Measurements from ENCODE around the gene RNF151.
A peak's percentile ranks its signal among the peaks of the same experiment; 100 is the strongest.

RNF151 gene

DNA sequence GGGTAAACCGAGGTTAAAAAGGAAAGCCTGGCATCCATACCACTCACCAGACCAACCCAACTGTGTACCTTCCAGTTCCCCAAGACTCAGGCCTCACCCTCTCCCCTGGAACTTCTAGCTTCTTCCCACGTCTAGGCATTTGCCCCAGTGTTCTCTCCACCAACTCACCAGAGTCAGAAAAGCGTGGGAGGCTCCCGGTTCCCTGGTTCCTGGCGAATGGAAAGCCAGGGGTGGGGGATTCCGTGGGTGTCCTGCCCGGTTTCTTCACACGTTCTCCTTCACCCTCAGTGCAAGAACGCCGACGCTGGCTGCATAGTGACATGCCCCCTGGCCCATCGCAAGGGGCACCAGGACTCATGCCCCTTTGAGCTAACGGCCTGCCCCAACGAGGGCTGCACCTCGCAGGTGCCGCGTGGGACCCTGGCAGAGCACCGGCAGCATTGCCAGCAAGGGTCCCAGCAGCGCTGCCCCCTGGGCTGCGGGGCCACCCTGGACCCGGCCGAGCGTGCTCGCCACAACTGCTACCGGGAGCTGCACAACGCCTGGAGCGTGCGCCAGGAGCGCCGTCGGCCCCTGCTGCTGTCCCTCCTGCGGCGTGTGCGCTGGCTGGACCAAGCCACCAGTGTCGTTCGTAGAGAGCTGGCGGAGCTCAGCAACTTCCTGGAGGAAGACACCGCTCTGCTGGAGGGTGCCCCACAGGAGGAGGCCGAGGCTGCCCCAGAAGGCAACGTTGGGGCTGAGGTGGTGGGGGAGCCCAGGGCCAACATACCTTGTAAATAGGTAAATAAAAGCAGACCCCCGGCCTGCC lies 1.7 kb downstream of the RNF151 start:
- DNase-seq (ENCODE audit: extremely low spot score) = no peak
- CTCF ChIA-PET = interaction anchor here (1.2 kb wide), 1 partner anchor 27 kb away, joined by 3 read pairs; no protein-coding TSS in a partner anchor
- POLR2A ChIA-PET = interaction anchor here (0.6 to 1.3 kb wide), 4 partner anchors 10 to 36 kb away, joined by 3 to 4 read pairs (median 3); partner anchors contain the start of gene MSRB1
- TF ChIP-seq L3MBTL2 (conservative IDR thresholded peaks at IDR 0.05) (no peak), FOXM1 (IDR thresholded peaks at IDR 0.05; ENCODE audit: borderline replicate concordance) (no peak), TARDBP (IDR thresholded peaks at IDR 0.05) (no peak), FOXA1 (IDR thresholded peaks at IDR 0.05) (no peak), ARNT (IDR thresholded peaks at IDR 0.05) (no peak), BHLHE40 (IDR thresholded peaks at IDR 0.05; ENCODE audit: borderline replicate concordance) (no peak), SP1 (IDR thresholded peaks at IDR 0.05) (no peak), LEF1 (IDR thresholded peaks at IDR 0.05; ENCODE audit: borderline replicate concordance) (no peak), CTBP1 (IDR thresholded peaks at IDR 0.05; ENCODE audit: borderline replicate concordance) (no peak), SUZ12 (IDR thresholded peaks at IDR 0.05) (no peak), PKNOX1 (IDR thresholded peaks at IDR 0.05) (no peak)

DNA sequence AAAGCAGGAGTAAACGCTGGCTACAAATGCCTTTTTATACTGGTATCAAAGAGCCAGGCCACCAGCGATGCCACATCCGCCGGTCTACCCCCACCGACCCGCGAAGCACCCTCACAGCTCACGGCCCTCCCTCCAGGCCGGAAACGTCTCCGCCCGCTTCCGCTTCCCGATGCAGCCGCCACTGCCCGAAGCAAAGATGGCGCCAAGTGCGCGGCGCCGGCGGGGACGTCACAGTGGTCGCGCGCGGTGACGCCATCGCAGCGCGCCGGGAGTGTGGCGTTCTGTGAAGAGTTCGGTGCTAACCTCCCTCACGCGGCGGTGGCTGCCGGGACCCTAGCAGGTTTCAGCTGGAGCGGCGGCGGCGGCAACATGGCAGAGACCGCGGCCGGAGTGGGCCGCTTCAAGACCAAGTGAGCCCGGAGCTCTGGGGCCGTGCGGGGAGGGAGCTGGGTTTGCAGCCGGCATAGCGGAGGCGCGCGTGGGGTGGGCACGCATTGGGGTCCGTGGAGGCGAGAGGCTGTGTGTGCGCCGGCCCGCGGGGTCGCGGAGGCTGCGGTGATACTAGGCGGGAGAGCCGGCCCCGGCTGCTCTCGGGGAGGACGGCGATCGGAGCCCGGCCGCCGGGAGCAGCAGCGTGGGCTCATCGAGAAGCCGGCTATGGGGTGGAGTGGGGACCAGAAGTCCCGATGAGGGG lies 5.3 kb downstream of the RNF151 start, which contains the start of gene TBL3:
Gene TBL3 (plus strand): TSS at position 258 of the 694 bp plus-strand sequence. CDS start 112 bp downstream, at position 370.
- peak; percentile 95 for DNase-seq (ENCODE audit: extremely low spot score)
- ChIA-PET CTCF (interaction anchor here (0.6 to 1.4 kb wide), 2 partner anchors 43 to 92 kb away, joined by 3 read pairs; no protein-coding TSS in a partner anchor), POLR2A (interaction anchor here (0.6 to 3.4 kb wide), 17 partner anchors 9 to 193 kb away, joined by 3 to 33 read pairs (median 4); partner anchors contain the start of genes GFER, MSRB1, NOXO1 and NUBP2)
- TF ChIP-seq ELF4 (IDR thresholded peaks at IDR 0.05) = peak; percentile 97
- peak; percentile 71 for TF ChIP-seq L3MBTL2 (conservative IDR thresholded peaks at IDR 0.05)
- no peak for TF ChIP-seq FOXK2 (IDR thresholded peaks at IDR 0.05)
- peak; percentile 6; the same call in 1 of the 2 replicates for TF ChIP-seq LEF1 (IDR thresholded peaks at IDR 0.05; ENCODE audit: borderline replicate concordance)

- TF ChIP-seq FOXK2 (IDR thresholded peaks at IDR 0.05) (no peak), LEF1 (IDR thresholded peaks at IDR 0.05; ENCODE audit: borderline replicate concordance) (no peak), FOXA1 (IDR thresholded peaks at IDR 0.05) (no peak)
- CTCF ChIA-PET = interaction anchor here (1.4 kb wide), 1 partner anchor 43 kb away, joined by 3 read pairs; no protein-coding TSS in a partner anchor
- POLR2A ChIA-PET = interaction anchor here (1.2 to 3.4 kb wide), 6 partner anchors 8 to 183 kb away, joined by 4 to 33 read pairs (median 18); partner anchors contain the start of genes MSRB1, NOXO1, RPS2 and TRAF7
- DNase-seq (ENCODE audit: extremely low spot score) = peak; percentile 55
Measured at GRCh38 chr16:1972490-1972877, 5.8 kb downstream of the RNF151 start.

- POLR2A ChIA-PET = interaction anchor here (1.8 to 3.4 kb wide), 3 partner anchors 8 to 12 kb away, joined by 7 to 28 read pairs (median 27); partner anchors contain the start of genes NOXO1 and RPS2
- CTCF ChIA-PET = no interaction called here
- TF ChIP-seq SP1 (IDR thresholded peaks at IDR 0.05) (no peak), L3MBTL2 (conservative IDR thresholded peaks at IDR 0.05) (no peak), TARDBP (IDR thresholded peaks at IDR 0.05) (no peak), FOXK2 (IDR thresholded peaks at IDR 0.05) (no peak), HDGF (IDR thresholded peaks at IDR 0.05; ENCODE audit: borderline replicate concordance) (no peak), LEF1 (IDR thresholded peaks at IDR 0.05; ENCODE audit: borderline replicate concordance) (no peak), FOXA1 (IDR thresholded peaks at IDR 0.05) (no peak), FOXM1 (IDR thresholded peaks at IDR 0.05; ENCODE audit: borderline replicate concordance) (no peak), BHLHE40 (IDR thresholded peaks at IDR 0.05; ENCODE audit: borderline replicate concordance) (no peak), SUZ12 (IDR thresholded peaks at IDR 0.05) (no peak), NFRKB (IDR thresholded peaks at IDR 0.05) (no peak), ELF4 (IDR thresholded peaks at IDR 0.05) (no peak), CTBP1 (IDR thresholded peaks at IDR 0.05; ENCODE audit: borderline replicate concordance) (no peak)
- DNase-seq (ENCODE audit: extremely low spot score) = no peak
Measured at GRCh38 chr16:1973461-1974156, 7.0 kb downstream of the RNF151 start.

DNA sequence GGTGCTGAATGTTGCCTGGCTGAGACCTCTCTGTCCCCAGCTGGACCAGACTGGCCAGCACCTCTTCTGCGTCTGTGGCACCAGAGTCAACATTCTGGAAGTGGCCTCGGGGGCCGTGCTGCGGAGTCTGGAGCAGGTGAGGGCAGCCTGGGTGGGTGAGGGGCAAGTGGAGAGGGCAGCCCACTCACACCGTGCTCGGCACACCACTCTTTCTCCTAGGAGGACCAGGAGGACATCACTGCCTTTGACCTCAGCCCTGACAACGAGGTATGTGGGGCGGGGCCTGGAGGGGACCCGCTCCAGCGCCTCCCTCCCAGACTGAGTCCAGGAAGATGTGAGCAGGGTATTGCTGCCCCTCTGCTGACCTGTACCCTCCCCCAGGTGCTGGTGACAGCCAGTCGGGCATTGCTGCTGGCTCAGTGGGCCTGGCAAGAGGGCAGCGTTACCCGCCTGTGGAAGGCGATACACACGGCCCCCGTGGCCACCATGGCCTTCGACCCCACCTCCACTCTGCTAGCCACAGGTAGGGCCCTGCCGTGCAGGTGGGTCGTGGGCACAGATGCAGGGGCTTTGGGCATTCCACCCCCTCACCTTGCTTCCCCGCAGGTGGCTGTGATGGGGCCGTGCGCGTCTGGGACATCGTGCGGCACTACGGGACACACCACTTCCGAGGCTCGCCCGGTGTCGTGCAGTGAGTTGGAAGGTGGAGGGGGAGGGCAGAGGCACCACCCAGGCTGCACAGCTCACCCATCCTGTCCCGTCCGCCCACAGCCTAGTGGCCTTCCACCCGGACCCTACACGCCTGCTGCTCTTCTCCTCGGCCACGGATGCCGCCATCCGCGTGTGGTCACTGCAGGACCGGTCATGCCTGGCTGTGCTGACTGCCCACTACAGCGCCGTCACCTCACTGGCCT lies 7.8 kb downstream of the RNF151 start:
- CTCF ChIA-PET = no interaction called here
- no peak for DNase-seq (ENCODE audit: extremely low spot score)
- POLR2A ChIA-PET = interaction anchor here (1.8 to 3.3 kb wide), 2 partner anchors 10 to 13 kb away, joined by 7 to 28 read pairs; partner anchors contain the start of gene RPS2
- TF ChIP-seq SP1 (IDR thresholded peaks at IDR 0.05) (no peak), PKNOX1 (IDR thresholded peaks at IDR 0.05) (no peak), LEF1 (IDR thresholded peaks at IDR 0.05; ENCODE audit: borderline replicate concordance) (no peak), NFRKB (IDR thresholded peaks at IDR 0.05) (no peak), FOXK2 (IDR thresholded peaks at IDR 0.05) (no peak), SUZ12 (IDR thresholded peaks at IDR 0.05) (no peak), BHLHE40 (IDR thresholded peaks at IDR 0.05; ENCODE audit: borderline replicate concordance) (no peak), TARDBP (IDR thresholded peaks at IDR 0.05) (no peak), ARNT (IDR thresholded peaks at IDR 0.05) (no peak), FOXM1 (IDR thresholded peaks at IDR 0.05; ENCODE audit: borderline replicate concordance) (no peak), CTBP1 (IDR thresholded peaks at IDR 0.05; ENCODE audit: borderline replicate concordance) (no peak)

Measured in HEK293T (cell line).